Stimulated activated CD4-positive, alpha-beta T cell treated with anti-CD3 and anti-CD28 coated beads, Interleukin-12 subunit alpha, Interleukin-12 subunit beta, amount 100 ng/mL, for 48 hours (primary cell): ENCODE results near the gene PNMA5.

Experiments
- DNase-seq, 3 donors: peaks; one replicate each; pipeline ENCODE4 v3.0.0-alpha.2; 2020; ENCODE audit warnings: low read depth in 2 of 3, low spot score in 1 of 3

PNMA5 gene

GRCh38 chrX:152958524-152959465 is 35.1 kb downstream of the PNMA5 start:
- peak; percentile 79 to 95 (median 83) for DNase-seq

- no peak for DNase-seq
Measured at GRCh38 chrX:152958047-152958446, 35.9 kb downstream of the PNMA5 start.

- no peak for DNase-seq
Measured at GRCh38 chrX:152950786-152951185, 43.1 kb downstream of the PNMA5 start.

- no peak for DNase-seq
Measured at GRCh38 chrX:152949114-152949513, 44.8 kb downstream of the PNMA5 start.

- DNase-seq: no peak
Measured at GRCh38 chrX:152946681-152947080, 47.2 kb downstream of the PNMA5 start.

- no peak for DNase-seq
Measured at GRCh38 chrX:152945021-152945979, 48.6 kb downstream of the PNMA5 start.

- DNase-seq: no peak
Measured at GRCh38 chrX:152943826-152944225, 50.1 kb downstream of the PNMA5 start.

- no peak for DNase-seq
Measured at GRCh38 chrX:152942077-152942442, 51.9 kb downstream of the PNMA5 start.

GRCh38 chrX:152941328-152942076 is 52.4 kb downstream of the PNMA5 start:
- peak; percentile 81 to 82 (median 82) for DNase-seq
